DOHH2 (cell line): ENCODE data around the gene SUPT4H1.

Experiments used
- H3F3A ChIP-seq: fragments of 200-600 bp; sonication (generic), shearing (Covaris generic); 2 replicates; pipeline ENCODE4 v1.6.0; 2016; ENCODE audit warnings: antibody characterized with exemption, mild to moderate bottlenecking; ENCODE audit not compliant: control insufficient read depth, insufficient read depth
- H3K27ac ChIP-seq: fragments of 200-600 bp; sonication (generic); 2 replicates; pipeline ENCODE4 v1.5.1; 2014; ENCODE audit warnings: low read depth, mild to moderate bottlenecking, low read length, moderate library complexity
- H3K27me3 ChIP-seq: fragments of 200-600 bp; sonication (generic); 2 replicates; pipeline ENCODE4 v1.6.1; 2014; ENCODE audit warnings: mild to moderate bottlenecking, low read length, mixed read lengths; ENCODE audit not compliant: control insufficient read depth
- H3K36me3 ChIP-seq: fragments of 200-600 bp; sonication (generic); 2 replicates; pipeline ENCODE4 v1.6.1; 2014; ENCODE audit warnings: mild to moderate bottlenecking, low read length, moderate library complexity, mixed read lengths; ENCODE audit not compliant: control insufficient read depth
- H3K4me1 ChIP-seq: fragments of 200-600 bp; sonication (generic); 2 replicates; pipeline ENCODE4 v1.6.1; 2014; ENCODE audit warnings: mild to moderate bottlenecking, low read length, mixed read lengths; ENCODE audit not compliant: control insufficient read depth
- H3K4me2 ChIP-seq: fragments of 200-600 bp; sonication (generic); 2 replicates; pipeline ENCODE4 v1.6.0; 2014; ENCODE audit warnings: mild to moderate bottlenecking, low read length, moderate library complexity
- H3K4me3 ChIP-seq: fragments of 200-600 bp; sonication (generic); 2 replicates; pipeline ENCODE4 v1.5.1; 2014; ENCODE audit warnings: mild to moderate bottlenecking, low read length, mixed read lengths
- H3K79me2 ChIP-seq: fragments of 200-600 bp; sonication (generic); 2 replicates; pipeline ENCODE4 v1.6.1; 2014; ENCODE audit warnings: mild to moderate bottlenecking, low read length, mixed read lengths; ENCODE audit not compliant: control insufficient read depth
- H3K9me2 ChIP-seq: fragments of 200-600 bp; sonication (generic); replicated peaks from 2 replicates; pipeline ENCODE4 v1.6.1; 2014; ENCODE audit warnings: mild to moderate bottlenecking, low read length, mixed read lengths; ENCODE audit not compliant: control insufficient read depth
- H3K9me3 ChIP-seq: fragments of 200-600 bp; sonication (generic); 2 replicates; pipeline ENCODE4 v1.6.1; 2014; ENCODE audit warnings: antibody characterized with exemption, low read length, mixed read lengths; ENCODE audit not compliant: control insufficient read depth, insufficient read depth
- H4K20me1 ChIP-seq: fragments of 200-600 bp; sonication (generic); 2 replicates; pipeline ENCODE4 v1.6.0; 2014; ENCODE audit warnings: low read depth, mild to moderate bottlenecking, antibody characterized with exemption, low read length, moderate library complexity; ENCODE audit not compliant: control insufficient read depth, insufficient read depth
- EZH2phosphoT487 ChIP-seq: fragments of 200-600 bp; sonication (generic); IDR thresholded peaks from 2 replicates; pipeline ENCODE4 v1.6.1; 2017; ENCODE audit warnings: borderline replicate concordance, mild to moderate bottlenecking, antibody characterized with exemption, low read length, moderate library complexity, mixed read lengths
- TF ChIP-seq, protein P1 (sequence below): fragments of 200-600 bp; sonication (generic); IDR thresholded peaks from one replicate; pipeline ENCODE4 v1.5.1; 2014; ENCODE audit warnings: antibody characterized with exemption, mild to moderate bottlenecking, low read depth, low read length; ENCODE audit not compliant: poor library complexity, severe bottlenecking

The SUPT4H1 gene

DNA sequence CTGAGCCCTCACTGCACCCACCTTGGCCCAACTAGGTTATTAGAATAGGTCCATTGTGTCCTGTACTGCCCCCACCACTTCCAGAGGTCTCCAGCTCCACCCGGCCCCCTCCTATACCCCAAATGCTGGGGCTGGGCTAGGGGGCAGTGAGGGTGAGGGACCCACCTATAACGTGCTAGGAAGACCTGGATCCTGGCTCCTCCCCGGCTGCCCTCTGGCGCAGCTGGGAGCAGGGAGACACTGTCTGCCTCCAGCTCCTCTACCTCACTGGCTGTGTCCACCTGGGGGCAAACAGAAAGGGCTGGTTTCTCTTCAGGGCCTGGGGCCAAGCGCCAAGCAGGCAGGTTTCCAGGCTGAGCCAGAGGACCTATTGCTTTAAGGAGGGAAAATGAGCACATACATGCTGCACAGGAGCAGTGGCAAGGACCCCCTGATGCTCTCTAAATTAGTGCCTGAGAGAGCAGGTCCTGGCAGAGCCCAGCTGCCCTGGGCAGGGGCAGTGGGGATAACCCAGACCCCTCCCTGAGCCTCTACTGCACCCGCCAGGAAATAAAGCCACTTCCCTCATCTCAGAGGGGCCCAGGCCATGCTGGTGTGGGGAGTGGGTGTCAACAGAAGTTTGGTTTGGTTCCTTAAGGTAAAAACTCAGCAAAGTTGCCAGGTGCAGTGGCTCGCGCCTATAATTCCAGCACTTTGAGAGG, 35.6 kb downstream of the SUPT4H1 start:
- H4K20me1 ChIP-seq, result no peaks in the 10 kb centered on the region
- no peak overlapping the region for H3K27ac ChIP-seq
- H3K4me1 ChIP-seq, result peaks cover 11% of the 10 kb centered on the region
- no peaks in the 10 kb centered on the region for H3K27me3 ChIP-seq
- no peaks in the 10 kb centered on the region for H3K9me3 ChIP-seq
- no peak overlapping the region for H3K4me3 ChIP-seq
- TF ChIP-seq, protein P1, sequence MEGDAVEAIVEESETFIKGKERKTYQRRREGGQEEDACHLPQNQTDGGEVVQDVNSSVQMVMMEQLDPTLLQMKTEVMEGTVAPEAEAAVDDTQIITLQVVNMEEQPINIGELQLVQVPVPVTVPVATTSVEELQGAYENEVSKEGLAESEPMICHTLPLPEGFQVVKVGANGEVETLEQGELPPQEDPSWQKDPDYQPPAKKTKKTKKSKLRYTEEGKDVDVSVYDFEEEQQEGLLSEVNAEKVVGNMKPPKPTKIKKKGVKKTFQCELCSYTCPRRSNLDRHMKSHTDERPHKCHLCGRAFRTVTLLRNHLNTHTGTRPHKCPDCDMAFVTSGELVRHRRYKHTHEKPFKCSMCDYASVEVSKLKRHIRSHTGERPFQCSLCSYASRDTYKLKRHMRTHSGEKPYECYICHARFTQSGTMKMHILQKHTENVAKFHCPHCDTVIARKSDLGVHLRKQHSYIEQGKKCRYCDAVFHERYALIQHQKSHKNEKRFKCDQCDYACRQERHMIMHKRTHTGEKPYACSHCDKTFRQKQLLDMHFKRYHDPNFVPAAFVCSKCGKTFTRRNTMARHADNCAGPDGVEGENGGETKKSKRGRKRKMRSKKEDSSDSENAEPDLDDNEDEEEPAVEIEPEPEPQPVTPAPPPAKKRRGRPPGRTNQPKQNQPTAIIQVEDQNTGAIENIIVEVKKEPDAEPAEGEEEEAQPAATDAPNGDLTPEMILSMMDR, result no peak
- no peak for TF ChIP-seq EZH2phosphoT487
- H3K4me2 ChIP-seq, result no peak overlapping the region
- no peaks in the 10 kb centered on the region for H3K36me3 ChIP-seq
- no peaks in the 10 kb centered on the region; the same call in 1 of the 2 replicates for H3F3A ChIP-seq
- no peaks in the 10 kb centered on the region for H3K9me2 ChIP-seq
- no peaks in the 10 kb centered on the region for H3K79me2 ChIP-seq

DNA sequence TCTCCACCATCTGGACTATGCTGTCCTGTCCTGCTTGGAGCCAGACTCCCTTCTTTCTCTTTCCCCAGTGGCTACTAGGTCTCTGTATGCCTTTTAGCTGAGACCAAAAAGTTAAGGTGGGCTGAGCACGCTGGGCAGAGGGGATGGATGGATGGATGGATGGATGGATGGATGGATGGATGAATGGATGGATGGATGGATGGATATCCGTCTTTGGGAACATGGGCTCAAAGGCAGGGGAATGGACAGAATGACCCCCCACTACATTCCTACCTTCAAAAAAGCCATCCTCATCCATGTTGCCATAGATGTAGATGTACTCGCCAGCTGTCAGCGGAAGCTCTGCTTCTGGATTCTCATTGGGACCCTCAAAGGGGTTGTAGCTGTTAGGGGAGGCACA, 36.3 kb downstream of the SUPT4H1 start:
- no peaks in the 10 kb centered on the region for H3K27me3 ChIP-seq
- no peaks in the 10 kb centered on the region for H3K9me3 ChIP-seq
- H3K4me2 ChIP-seq, result no peak overlapping the region
- H3K9me2 ChIP-seq, result no peaks in the 10 kb centered on the region
- no peaks in the 10 kb centered on the region for H3K79me2 ChIP-seq
- H3K27ac ChIP-seq, result no peak overlapping the region
- H3K36me3 ChIP-seq, result no peaks in the 10 kb centered on the region
- TF ChIP-seq, protein P1, result no peak
- no peak for TF ChIP-seq EZH2phosphoT487
- no peaks in the 10 kb centered on the region for H4K20me1 ChIP-seq
- H3F3A ChIP-seq, result no peaks in the 10 kb centered on the region; the same call in 1 of the 2 replicates
- no peak overlapping the region for H3K4me3 ChIP-seq
- H3K4me1 ChIP-seq, result peaks cover 11% of the 10 kb centered on the region

DNA sequence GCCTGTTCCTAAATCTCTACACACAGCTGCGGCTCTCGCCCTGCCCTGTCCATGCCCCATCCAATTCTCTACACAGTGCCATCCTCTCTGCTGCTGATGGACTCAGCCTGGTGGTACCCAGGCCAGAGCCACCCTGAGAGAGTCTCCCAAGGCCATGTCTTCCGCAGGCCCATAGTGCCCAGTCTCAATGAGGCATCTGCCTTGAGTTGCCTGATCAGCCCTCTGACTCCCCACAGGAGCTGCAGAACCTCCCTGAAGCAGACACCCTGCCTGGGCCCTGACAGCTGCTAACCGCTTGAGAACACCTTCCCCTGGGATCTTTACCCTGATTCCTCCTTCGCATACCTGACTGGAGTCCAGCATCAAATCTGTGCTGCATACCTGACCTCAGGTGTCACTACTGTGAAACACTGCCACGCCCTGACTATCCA, 36.7 kb downstream of the SUPT4H1 start:
- Histone ChIP-seq H3K4me2 (no peak overlapping the region), H3K9me2 (no peaks in the 10 kb centered on the region), H3K27ac (no peak overlapping the region), H3K27me3 (no peaks in the 10 kb centered on the region), H4K20me1 (no peaks in the 10 kb centered on the region), H3K4me1 (peaks cover 11% of the 10 kb centered on the region), H3K36me3 (no peaks in the 10 kb centered on the region), H3K79me2 (no peaks in the 10 kb centered on the region), H3F3A (no peaks in the 10 kb centered on the region; the same call in 1 of the 2 replicates), H3K9me3 (no peaks in the 10 kb centered on the region), H3K4me3 (no peak overlapping the region)
- TF ChIP-seq EZH2phosphoT487, result no peak
- TF ChIP-seq, protein P1, result no peak
